CD4-positive, alpha-beta T cell treated with Interleukin-2 at 100 ng/mL for 4 hours (primary cell): Measurements from ENCODE around the gene UQCRH.

ENCODE experiments used
- DNase-seq: peaks from one replicate; pipeline ENCODE4 v3.0.0-alpha.2; 2020; ENCODE audit warnings: low spot score

Gene UQCRH

DNA sequence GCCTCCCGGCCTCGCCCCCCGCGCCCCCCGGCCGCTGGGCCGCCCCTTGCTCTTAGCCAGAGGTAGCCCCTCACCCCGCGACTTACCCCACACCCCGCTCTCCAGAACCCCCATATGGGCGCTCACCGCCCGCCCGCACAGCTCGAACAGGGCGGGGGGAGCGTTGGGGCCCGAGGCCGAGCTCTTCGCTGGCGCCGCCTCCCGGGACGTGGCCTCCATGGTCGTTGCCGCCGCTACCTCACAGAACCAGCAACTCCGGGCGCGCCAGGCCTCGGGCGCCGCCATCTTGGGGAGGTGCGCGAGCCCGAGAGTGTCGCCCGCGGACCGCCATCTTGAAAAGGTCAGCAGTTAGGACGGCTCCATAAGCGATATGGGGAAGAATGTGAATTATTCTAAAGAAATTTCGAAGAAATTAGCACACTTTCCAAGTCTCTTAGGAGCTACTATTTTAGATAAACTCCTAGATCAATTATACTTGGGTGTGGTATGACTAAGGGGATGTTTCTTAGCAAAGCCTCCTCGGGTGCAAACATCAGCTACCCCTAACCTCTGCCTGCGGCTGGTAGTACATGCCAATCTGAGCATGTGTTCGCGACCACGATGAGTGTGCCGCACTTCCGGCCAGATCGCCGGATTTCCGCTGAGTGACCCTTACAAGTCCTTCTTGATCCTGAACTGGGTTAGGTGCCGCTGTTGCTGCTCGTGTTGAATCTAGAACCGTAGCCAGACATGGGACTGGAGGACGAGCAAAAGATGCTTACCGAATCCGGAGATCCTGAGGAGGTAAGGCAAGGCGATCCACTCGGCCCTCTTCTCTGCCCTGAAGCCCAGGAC lies at the start of gene UQCRH, which contains the start of gene LRRC41:
UQCRH (plus strand) TSS at position 661 of the 834 bp plus-strand sequence; CDS start at position 730, 69 bp downstream.
LRRC41 (minus strand) TSS at position 579 of the 834 bp plus-strand sequence; CDS start at position 285, 294 bp downstream.
- peak; percentile 96 for DNase-seq

DNA sequence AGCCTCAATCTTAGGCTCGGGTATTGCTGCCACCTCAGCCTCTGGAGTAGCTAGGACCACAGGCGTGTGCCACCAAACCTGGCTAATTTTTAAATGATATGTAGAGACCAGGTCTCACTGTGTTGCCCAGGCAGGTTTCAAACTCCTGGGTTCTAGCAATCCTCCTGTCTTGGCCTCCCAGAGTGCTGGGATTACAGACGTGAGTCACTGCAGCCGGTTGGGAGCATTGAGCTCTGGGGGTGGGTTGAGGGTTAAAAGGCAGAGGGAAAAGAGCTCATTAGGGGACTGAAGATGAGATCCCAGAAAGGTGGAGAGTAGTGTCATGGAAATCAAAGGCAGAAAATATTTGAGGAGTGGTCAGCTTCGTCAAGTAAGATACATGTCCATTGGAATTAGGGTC lies 48.8 kb upstream of the UQCRH start:
- DNase-seq, result no peak

DNA sequence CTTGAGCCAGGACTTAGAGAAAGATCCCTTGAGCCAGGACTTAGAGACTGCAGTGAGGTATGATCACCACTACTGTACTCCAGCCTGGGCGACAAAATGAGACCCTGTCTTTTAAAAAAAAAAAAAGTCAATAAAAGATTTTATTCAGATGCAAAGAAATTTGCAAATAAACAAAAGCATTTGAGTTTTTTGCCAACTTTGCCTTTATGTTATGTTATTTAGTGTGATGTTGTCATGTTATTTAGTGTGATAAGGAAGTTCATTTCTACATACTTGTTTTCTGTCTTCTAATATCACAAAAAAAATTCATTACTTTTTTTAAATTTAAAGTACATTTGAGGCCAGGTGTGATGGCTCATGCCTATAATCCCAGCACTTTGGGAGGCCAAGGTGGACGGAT lies 47.0 kb upstream of the UQCRH start:
- no peak for DNase-seq

DNA sequence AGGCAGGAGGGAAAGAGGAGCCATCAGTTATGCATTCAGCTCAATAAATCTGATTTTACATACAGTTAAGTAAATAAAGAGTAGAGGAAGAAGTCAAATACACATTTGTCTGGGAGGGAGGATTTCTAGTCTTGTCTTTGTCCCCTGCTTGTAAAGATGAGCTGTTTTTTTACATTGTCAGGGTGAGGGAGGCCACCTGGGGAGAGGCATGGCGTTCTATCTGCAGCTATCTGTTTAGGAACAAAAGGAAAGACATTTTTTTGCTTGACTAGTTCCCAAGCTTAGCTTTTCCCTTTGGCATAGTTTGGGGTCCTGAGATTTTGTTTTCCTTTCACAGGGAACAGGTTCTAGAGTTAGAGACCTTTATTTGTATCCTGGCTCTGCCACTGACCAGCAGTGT lies 41.0 kb upstream of the UQCRH start:
- DNase-seq, result no peak

DNA sequence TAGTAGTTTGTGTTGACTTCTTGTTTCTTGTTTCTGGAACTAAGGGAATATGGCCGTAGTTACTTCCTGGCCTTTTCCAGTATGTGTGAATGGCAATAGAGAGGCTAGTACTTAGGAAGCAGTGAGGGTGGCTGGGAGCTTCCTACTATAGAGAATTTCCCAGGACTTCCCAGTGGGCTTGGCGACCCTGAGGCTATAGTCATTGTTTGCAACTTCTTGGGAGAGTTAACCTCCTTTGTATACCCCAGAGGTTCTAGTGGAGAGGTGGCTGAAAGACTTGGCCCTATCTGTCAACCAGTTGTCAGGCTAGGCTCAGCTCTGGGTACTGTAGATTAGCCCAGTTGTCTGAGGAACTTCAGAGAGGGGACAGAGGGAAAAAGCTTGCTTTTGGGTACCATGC lies 40.4 kb upstream of the UQCRH start:
- DNase-seq, result no peak

DNA sequence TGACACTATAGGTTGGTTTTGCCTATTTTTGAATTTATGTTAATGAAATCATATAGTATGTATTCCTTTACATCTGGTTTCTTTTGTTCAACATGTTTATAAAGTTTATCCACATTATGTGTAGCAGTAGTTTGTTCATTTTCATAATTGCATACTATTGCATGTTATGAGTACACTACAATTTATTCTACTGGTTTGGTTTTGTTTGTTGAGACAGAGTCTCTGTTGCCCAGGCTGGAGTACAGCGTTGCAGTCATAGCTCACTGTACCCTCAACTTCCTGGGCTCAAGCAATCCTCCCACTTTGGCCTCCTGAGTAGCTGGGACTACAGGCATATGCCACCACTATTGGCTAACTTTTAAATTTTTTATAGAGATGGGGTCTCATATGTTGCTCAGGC lies 34.9 kb upstream of the UQCRH start:
- DNase-seq, result no peak

DNA sequence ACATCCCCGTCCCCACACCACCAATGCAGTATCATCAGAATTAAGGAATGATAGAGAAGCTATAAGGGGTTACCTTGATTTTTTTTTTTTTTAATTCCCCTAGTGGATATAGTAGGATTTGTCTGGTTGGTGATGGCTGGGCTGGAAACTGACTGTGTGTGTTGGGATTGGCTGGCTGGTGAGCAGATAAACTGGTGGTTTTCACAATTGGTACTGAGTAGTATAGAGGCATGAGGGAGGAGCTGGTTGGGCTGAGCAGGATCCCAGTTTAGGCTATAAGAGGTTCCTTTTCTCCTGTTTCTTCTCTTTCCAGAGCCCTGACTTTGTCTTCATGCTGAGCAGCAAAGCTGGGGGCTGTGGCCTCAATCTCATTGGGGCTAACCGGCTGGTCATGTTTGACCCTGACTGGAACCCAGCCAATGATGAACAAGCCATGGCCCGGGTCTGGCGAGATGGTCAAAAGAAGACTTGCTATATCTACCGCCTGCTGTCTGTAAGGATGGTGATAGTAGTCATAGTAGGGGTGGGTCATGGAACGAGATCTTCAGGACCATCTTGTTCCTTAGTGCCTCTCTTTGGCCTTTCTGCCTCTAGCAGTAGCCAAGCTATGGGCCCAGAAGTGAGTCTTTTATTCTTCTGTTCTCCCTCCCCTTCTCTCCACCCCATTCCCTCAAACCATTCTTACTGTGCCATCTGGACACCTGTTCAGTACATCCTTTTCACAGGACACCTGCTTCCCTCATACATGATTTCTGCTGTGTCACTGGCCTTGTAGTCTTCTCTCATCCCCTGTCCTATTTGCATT lies 29.1 kb upstream of the UQCRH start:
- no peak for DNase-seq

DNA sequence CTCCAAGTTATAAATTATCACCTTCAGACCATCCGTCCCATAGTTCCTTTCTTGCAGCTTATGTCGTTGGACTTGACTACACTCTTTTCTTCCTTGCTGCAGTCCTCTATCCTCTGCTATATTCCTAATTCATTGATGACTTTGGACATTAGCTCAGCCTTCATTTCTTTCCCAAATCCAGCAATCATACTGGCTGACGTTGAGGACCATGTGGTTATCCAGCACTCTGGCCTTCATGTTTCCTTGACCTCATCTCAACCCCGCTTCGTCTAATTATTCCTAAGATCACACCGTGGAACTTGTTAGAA lies 28.5 kb upstream of the UQCRH start:
- no peak for DNase-seq

DNA sequence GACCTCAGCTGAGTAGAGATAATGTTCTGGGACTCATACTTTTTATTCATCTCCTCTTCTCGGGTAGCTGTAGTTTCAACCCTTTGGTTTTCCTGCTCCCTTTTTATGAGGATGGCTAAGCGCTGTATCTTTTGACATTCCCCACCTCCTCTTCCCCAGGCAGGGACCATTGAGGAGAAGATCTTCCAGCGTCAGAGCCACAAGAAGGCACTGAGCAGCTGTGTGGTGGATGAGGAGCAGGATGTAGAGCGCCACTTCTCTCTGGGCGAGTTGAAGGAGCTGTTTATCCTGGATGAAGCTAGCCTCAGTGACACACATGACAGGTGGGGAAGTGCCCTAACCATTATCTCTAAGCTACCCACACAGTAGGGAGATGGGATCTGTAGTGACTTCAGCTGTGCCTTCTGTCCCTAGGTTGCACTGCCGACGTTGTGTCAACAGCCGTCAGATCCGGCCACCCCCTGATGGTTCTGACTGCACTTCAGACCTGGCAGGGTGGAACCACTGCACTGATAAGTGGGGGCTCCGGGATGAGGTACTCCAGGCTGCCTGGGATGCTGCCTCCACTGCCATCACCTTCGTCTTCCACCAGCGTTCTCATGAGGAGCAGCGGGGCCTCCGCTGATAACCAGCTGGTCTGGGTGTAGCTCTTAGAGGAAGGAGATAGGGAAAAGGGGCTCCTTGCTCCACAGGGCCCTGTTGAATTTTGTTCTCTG lies 25.7 kb upstream of the UQCRH start:
- DNase-seq, result no peak

DNA sequence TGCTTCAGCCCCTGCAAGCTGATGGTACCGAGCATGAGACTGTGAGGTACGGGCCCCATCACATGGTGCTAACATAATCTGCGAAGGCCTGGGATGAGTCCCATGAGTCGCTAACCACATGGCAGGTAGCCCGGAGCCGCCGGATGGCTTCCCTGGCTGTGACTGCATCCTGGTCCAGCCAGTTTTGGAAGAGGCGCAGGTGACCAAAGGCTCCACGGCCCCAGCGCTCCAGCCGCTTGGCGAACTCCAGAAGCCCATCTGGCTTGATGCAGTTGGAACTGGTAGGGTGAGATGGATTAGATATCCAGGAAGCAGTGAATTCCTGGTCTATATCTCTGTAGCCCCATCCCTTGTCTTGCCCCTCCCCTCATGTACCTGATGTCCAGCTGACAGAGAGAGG lies 24.7 kb upstream of the UQCRH start:
- DNase-seq, result no peak

DNA sequence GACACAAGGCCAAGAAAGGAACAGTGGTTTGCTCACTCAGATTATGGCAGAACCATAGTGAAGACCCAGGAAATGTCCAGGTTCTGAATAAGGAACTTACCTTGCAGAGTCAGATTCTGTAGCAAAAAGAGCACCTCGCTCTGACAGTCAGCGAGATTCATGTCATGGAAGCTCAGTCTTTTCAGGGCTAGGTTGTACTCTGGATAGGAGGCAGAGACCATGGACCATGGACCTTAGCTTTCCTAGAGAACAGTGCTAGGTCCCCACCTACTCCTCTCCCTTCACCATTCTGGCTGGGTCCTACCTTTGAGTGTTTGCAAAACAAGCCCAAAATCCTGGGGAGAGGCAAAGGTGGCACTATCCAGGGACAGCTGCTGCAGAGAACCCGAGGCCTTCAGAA lies 23.4 kb upstream of the UQCRH start:
- no peak for DNase-seq

DNA sequence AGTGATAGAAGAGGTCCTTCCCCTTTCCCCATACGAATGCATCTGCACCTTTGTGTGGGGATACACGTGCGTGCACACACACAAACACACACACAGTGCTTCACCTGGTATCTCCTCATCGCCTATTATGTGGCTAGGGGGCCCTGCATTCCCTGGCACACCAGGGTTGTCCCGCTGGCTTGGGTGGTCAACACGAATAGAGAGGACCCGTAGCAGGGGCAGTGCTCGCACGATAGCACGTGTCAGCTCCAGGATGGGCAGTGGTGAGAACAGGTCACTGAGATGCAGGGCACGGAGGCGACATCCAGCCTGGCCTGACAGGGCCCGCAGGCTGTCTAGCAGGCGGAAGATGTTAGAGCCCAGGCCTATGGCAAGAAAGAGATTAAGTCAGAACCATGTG lies 22.5 kb upstream of the UQCRH start:
- no peak for DNase-seq

DNA sequence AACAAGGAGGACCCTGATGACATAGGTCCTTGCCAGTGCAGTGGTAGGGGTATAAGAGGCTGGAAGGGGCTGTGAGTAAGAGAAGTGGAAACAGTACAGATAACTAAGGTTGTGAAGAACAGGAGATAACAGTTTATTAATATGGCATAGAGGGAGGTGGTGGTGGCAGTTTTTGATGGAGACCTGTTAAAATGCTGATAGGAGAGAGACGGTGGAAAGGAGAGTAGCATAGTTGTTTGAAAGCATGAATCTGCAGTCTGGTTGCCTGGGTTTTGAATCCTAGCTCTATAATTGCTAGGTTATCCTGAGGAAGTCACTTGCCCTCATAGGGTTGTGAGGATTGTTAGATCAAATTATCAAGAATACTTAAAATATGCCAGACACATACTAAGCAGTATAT lies 19.4 kb upstream of the UQCRH start:
- no peak for DNase-seq

DNA sequence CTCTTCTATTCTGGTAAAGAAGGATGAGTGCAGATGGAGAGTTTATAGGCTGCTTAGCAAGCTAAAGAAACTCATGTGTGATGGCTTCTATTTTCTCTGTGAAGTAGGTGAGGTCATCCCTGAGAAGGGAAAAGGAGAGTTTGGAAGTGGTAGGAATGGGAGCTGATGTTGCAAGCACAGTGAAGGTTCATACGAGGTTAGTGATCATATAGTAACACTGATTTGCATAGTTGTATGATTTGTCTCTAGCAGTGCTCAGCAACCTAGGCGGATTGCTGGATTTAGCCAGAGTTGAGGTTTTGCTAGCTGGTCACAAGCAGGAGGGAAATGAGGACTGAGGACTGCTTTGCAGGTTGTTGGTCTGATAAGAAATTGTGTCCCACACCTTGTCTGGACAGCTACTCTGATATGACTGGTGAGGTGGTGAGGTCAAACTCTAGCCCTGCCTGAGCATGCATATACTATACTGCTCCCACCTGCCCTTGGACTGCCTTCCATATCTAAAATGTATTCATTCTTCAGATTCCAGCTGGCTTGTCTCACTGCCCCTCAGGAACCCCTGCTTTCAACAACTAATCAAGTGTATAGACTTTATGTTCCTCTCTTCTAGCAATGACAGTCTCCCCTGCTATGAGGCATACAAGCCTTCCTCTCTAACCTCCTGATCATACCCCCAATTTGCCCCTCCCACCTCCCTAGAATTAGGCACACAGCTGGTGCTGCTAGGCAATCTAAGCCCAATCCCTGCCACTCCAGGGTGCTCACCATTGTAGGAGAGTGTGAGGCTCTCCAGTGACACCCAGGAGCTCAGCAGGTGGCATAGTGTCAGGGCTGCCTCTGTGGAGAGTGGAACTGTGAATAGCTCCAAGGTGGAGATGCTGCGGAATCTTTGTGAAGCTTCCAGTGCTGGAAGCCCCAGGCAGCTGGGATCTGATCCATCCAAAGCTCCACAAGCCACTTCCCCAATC lies 18.6 kb upstream of the UQCRH start:
- DNase-seq, result no peak

DNA sequence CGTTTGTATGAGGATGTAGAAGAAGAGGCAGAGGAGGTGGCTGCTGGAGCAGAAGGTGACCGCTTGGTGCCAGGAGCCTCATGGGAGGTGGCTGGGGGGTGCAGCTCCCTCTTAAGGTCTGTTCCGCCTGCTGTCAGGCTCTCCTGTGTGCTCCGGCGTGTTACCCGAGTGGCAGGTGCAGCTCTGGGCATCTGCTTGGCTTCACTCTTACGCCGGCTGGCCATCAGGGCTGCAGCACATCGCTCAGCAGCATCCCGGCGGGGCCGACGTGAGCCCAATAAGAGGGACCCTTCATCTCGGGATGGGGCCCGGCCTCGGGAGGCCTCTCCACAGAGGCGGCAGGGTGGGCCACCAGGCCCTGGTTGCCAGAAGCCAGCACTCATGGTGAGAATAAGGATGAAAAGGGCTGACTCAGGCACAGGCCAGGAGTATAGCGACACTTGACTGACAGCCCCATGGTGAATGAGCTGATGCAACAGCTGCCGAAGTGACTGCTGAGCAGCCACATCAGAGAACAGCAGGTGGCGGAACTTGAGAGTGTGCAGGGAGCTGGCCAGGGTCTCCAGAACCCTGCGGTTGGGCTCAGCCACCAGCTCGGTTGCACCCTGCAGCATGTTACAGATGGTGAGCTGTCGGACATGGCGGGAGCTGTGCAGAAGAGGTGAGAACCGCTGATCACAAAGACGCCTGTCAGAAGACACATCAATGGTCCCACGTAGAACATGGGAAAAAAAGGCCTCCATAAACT lies 17.6 kb upstream of the UQCRH start:
- no peak for DNase-seq

DNA sequence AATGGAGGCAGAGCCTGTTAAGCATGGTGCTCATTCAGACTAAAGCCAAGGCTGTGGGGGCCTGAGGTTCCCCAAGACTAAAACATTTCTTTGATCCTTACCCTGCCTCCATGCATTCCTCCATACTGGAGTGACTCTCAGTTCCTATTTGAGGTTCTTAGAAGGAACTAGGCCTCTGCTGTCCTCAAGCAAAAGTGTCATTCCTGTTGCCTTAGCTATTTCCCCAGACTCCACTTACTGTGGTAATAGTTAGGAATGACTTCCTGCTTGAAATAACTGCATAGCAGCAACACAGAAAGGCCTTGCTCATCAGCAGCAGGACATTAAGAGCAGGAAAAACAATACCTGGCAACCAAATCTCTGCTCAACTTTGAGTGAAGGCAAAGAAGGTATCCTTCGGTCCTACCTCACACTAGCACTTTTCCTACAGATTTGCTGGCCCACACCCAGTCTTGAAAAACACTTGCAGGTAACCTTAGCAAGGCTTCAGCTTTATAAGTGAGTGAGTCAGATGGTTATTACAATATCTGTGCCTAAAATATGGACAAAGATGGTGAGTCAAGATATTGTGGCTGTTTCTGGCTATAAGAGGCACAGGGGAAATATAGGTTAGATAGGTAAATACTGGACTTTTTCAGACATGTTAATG lies 14.9 kb upstream of the UQCRH start:
- DNase-seq, result no peak

DNA sequence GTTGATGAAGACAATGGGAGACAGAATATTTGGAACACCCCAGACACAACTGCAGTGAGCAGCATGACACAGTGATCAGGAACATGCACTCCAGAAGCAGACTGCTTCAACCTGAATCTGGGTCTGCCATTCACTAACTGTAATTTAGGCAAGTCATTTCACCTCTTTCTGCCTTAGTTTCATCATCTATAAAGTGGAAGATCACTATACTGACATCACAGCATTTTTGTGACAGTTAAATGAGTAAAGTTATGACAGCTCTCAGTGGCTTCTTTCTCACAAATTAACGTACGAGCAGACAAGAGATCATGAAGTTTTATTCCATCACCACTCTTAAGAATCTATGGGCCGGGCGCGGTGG lies 14.4 kb upstream of the UQCRH start:
- no peak for DNase-seq

DNA sequence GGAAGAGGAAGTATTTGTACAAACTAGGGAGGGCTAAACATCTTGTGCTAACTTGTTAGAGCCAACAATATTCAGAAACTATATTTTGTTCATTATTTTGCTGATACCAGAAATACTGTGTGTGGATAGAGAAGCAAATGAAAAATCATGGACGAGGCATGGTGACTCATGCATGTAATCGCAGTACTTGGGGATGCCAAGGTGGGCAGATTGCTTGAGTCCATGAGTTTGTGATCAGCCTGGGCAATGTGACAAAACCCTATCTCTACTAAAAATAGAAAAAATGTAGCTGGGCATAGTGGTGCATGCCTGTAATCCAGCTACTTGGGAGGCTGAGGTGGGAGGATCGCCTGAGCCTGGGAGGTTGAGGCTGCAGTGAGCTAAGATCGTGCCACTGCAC lies 13.5 kb upstream of the UQCRH start:
- DNase-seq, result no peak

DNA sequence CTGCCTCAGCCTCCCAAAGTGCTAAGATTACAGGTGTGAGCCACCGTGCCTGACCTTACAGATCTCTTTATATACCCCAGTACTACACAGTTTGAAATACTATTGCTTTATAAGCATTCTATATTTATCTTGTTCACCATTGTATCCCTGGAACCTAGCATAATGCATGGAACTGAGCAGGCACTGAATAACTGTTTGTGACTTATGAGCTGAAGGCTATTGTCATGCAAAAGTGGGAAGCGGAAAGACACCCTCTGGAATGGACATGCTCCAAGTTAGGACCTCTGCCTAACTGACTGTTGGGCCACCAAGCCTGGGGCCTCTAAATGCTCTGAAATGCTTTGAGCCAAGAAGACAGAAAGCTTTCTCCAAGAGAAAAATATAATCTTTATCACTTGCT lies 8.2 kb upstream of the UQCRH start:
- no peak for DNase-seq

DNA sequence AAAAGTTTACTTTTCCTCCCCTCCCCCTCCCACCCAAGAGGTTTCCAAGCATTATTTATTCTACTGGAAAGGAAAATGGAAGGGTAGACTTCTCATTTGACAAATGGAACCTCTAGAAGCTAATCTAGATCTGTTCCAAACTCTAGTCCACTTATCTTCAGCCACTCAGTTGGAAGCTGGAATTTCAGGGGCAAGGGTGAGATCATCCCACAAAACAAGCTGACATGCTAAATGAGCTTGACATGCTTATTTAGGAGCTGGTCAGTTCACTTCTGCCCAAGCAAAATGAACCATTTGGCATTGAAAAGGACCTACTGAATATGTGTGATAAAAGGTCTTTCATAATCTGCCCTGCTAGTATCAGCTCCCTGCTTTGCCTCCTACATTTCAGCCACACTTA lies 5.1 kb upstream of the UQCRH start:
- DNase-seq, result no peak
